GM23338 (cell line): ENCODE measurements around the gene SRMS. TPM values are rescaled to one million over a fixed set of nuclear protein-coding genes. Genes with fewer than 3 reads are reported as not detected.

Experiments used
- ATAC-seq: fragments of 200-7000 bp; cut with Tn5 transposase; 3 replicates; pipeline ENCODE4 v1.9.1; 2020
- DNase-seq: peaks from one replicate; pipeline ENCODE4 v3.0.0-alpha.2; 2015; ENCODE audit warnings: low spot score
- H2AFZ ChIP-seq: fragments of 200-600 bp; sonication (generic); 2 replicates; pipeline ENCODE4 v1.8.0; 2016; ENCODE audit warnings: antibody characterized with exemption, mild to moderate bottlenecking, moderate library complexity
- H3F3A ChIP-seq: fragments of 200-600 bp; sonication (generic); replicated peaks from 2 replicates; pipeline ENCODE4 v1.8.0; 2017; ENCODE audit warnings: antibody characterized with exemption, mixed run types, low read depth
- H3K27ac ChIP-seq: fragments of 200-600 bp; sonication (generic); 2 replicates; pipeline ENCODE4 v1.6.1; 2016; ENCODE audit warnings: low read depth
- H3K27me3 ChIP-seq: fragments of 200-600 bp; sonication (generic); 2 replicates; pipeline ENCODE4 v1.8.0; 2016; ENCODE audit warnings: mild to moderate bottlenecking, mixed run types, moderate library complexity; ENCODE audit not compliant: insufficient read depth
- H3K36me3 ChIP-seq: fragments of 200-600 bp; sonication (generic); 2 replicates; pipeline ENCODE4 v1.8.0; 2016; ENCODE audit warnings: mild to moderate bottlenecking; ENCODE audit not compliant: insufficient read depth
- H3K4me1 ChIP-seq: fragments of 200-600 bp; sonication (generic); 2 replicates; pipeline ENCODE4 v1.8.0; 2016; ENCODE audit warnings: mild to moderate bottlenecking, moderate library complexity; ENCODE audit not compliant: insufficient read depth
- H3K4me2 ChIP-seq: fragments of 200-600 bp; sonication (generic); 2 replicates; pipeline ENCODE4 v1.7.1; 2017; ENCODE audit warnings: mixed run types
- H3K4me3 ChIP-seq: fragments of 200-600 bp; sonication (generic); 2 replicates; pipeline ENCODE4 v1.6.1; 2016; ENCODE audit warnings: mixed run types
- H3K79me2 ChIP-seq: fragments of 200-600 bp; sonication (generic); replicated peaks from 2 replicates; pipeline ENCODE4 v1.8.0; 2017; ENCODE audit warnings: mild to moderate bottlenecking; ENCODE audit not compliant: insufficient read depth
- H3K9me2 ChIP-seq: fragments of 200-600 bp; sonication (generic); 2 replicates; pipeline ENCODE4 v1.8.0; 2017; ENCODE audit not compliant: insufficient read depth
- H4K20me1 ChIP-seq: fragments of 200-600 bp; sonication (generic); replicated peaks from 2 replicates; pipeline ENCODE4 v1.8.0; 2017; ENCODE audit warnings: mild to moderate bottlenecking; ENCODE audit not compliant: insufficient read depth
- H3K27ac Mint-ChIP-seq: 2 replicates; pipeline ENCODE4 v1.8.0; 2020; ENCODE audit warnings: inconsistent platforms, mild to moderate bottlenecking, moderate library complexity, mixed read lengths
- H3K27me3 Mint-ChIP-seq: 3 replicates; pipeline ENCODE4 v1.8.0; 2022; ENCODE audit warnings: low read depth, mild to moderate bottlenecking, moderate library complexity, mixed read lengths, inconsistent platforms; ENCODE audit not compliant: insufficient read depth, poor library complexity
- H3K36me3 Mint-ChIP-seq: 3 replicates; pipeline ENCODE4 v1.8.0; 2021; ENCODE audit warnings: low read depth, mild to moderate bottlenecking, inconsistent platforms, moderate library complexity, mixed read lengths
- H3K4me1 Mint-ChIP-seq: 3 replicates; pipeline ENCODE4 v1.8.0; 2020; ENCODE audit warnings: mild to moderate bottlenecking, inconsistent platforms, mixed read lengths
- H3K4me3 Mint-ChIP-seq: 3 replicates; pipeline ENCODE4 v1.8.0; 2021; ENCODE audit warnings: moderate library complexity, mild to moderate bottlenecking, inconsistent platforms, mixed read lengths
- H3K9me3 Mint-ChIP-seq: 3 replicates; pipeline ENCODE4 v1.8.0; 2020; ENCODE audit warnings: moderate library complexity, mild to moderate bottlenecking, inconsistent platforms, mixed read lengths
- CREB1 ChIP-seq: fragments of 250-450 bp; sonication (Bioruptor Pico); IDR thresholded peaks from 2 replicates; pipeline ENCODE4 v1.5.0; 2020; ENCODE audit warnings: low read depth, mild to moderate bottlenecking, moderate library complexity
- EZH2 ChIP-seq: fragments of 200-600 bp; sonication (generic); IDR thresholded peaks from one replicate; pipeline ENCODE4 v1.8.0; 2017; ENCODE audit warnings: antibody characterized with exemption, mild to moderate bottlenecking, low read depth; ENCODE audit not compliant: unreplicated experiment
- POLR2AphosphoS5 ChIP-seq: IDR thresholded peaks from 2 replicates; pipeline ENCODE4 v1.6.1; 2016; ENCODE audit warnings: antibody characterized with exemption, low read depth
- STAT1 ChIP-seq: IDR thresholded peaks from one replicate; pipeline ENCODE4 v1.6.1; 2016; ENCODE audit warnings: antibody characterized with exemption; ENCODE audit not compliant: unreplicated experiment
- ZNF462 ChIP-seq: fragments of 250-450 bp; sonication (Bioruptor Pico); IDR thresholded peaks from 2 replicates; pipeline ENCODE4 v1.5.0; 2020; ENCODE audit warnings: mild to moderate bottlenecking, moderate library complexity
- polyA plus RNA-seq: library from polyadenylated mRNA; unstranded; fragments of >200 nt; fragmentation: Nextera tagmentation; extraction: Ambion mirVana; gene quantifications from 2 replicates; pipeline ENCODE4 v1.2.1, GENCODE V29; 2016
- total RNA-seq: library from RNA; depleted of rRNA; stranded (reverse); fragments of >200 nt; shearing (Covaris generic); gene quantifications from 2 replicates; pipeline ENCODE4 v1.2.3, GENCODE V29; 2014

The SRMS gene
- total and polyA plus RNA-seq, 2 experiments from 2014 or later, result 0.23 to 0.59 TPM

GRCh38 chr20:63553933-63554290 is 6.4 kb upstream of the SRMS start, which contains the start of gene FNDC11:
TSS of gene FNDC11 (plus strand) at chr20:63554159. CDS start at chr20:63555664, 1,505 bp downstream.
- Mint-ChIP-seq H3K9me3 (no peaks in the 10 kb centered on the region), H3K4me3 (peak within 1 kb of the TSS; percentile 75), H3K27ac (no peak within 1 kb of the TSS), H3K4me1 (peaks cover 20% of the 10 kb centered on the region), H3K27me3 (peaks cover 12% of the 10 kb centered on the region), H3K36me3 (no peaks in the 10 kb centered on the region)
- Histone ChIP-seq H2AFZ (peak within 1 kb of the TSS; percentile 86; the same call in 1 of the 2 replicates), H3K79me2 (no peaks in the 10 kb centered on the region), H3K27me3 (no peaks in the 10 kb centered on the region), H3K4me2 (peak within 1 kb of the TSS; percentile 91), H3K9me2 (no peaks in the 10 kb centered on the region), H4K20me1 (no peaks in the 10 kb centered on the region), H3K27ac (peak within 1 kb of the TSS; percentile 89), H3K4me3 (peak within 1 kb of the TSS; percentile 94), H3K4me1 (peaks cover 7% of the 10 kb centered on the region; the same call in 1 of the 2 replicates), H3K36me3 (no peaks in the 10 kb centered on the region), H3F3A (peaks cover 13% of the 10 kb centered on the region; the same call in 1 of the 2 replicates)
- TF ChIP-seq ZNF462 (no peak), CREB1 (CRISPR knock-in tag) (peak; percentile 9; the same call in 1 of the 2 replicates)
- ATAC-seq, result peak; percentile 47
- peak; percentile 81 for DNase-seq

GRCh38 chr20:63553251-63553932 is 5.8 kb upstream of the SRMS start:
- Histone ChIP-seq H2AFZ (peak overlapping the region; percentile 86; the same call in 1 of the 2 replicates), H3K36me3 (no peaks in the 10 kb centered on the region), H3K27me3 (no peaks in the 10 kb centered on the region), H3K4me1 (peaks cover 7% of the 10 kb centered on the region; the same call in 1 of the 2 replicates), H4K20me1 (no peaks in the 10 kb centered on the region), H3K4me2 (peak overlapping the region; percentile 91), H3K27ac (peak overlapping the region; percentile 89; the same call in 1 of the 2 replicates), H3K4me3 (peak overlapping the region; percentile 94), H3K9me2 (no peaks in the 10 kb centered on the region), H3F3A (peaks cover 13% of the 10 kb centered on the region; the same call in 1 of the 2 replicates), H3K79me2 (no peaks in the 10 kb centered on the region)
- TF ChIP-seq POLR2AphosphoS5 (peak; percentile 39; the same call in 1 of the 2 replicates), STAT1 (peak; percentile 74), EZH2 (no peak)
- Mint-ChIP-seq H3K4me3 (peak overlapping the region; percentile 75), H3K36me3 (no peaks in the 10 kb centered on the region), H3K4me1 (peaks cover 23% of the 10 kb centered on the region), H3K27me3 (peaks cover 16% of the 10 kb centered on the region), H3K9me3 (no peaks in the 10 kb centered on the region), H3K27ac (no peak overlapping the region)
- peak; percentile 54 for ATAC-seq
- peak; percentile 93 for DNase-seq
